Suppressor macrophage (primary cell): Measurements from ENCODE around the gene STXBP5L.
"Not testable (repeated sequence)": the region's sequence is repeated elsewhere in the genome, so short reads cannot be mapped to it uniquely, and the experiment has no call there.

ENCODE experiments used
- DNase-seq, 4 experiments: peaks; one replicate each; pipeline ENCODE4 v3.0.0-alpha.2; 2020 to 2022

Gene STXBP5L

DNA sequence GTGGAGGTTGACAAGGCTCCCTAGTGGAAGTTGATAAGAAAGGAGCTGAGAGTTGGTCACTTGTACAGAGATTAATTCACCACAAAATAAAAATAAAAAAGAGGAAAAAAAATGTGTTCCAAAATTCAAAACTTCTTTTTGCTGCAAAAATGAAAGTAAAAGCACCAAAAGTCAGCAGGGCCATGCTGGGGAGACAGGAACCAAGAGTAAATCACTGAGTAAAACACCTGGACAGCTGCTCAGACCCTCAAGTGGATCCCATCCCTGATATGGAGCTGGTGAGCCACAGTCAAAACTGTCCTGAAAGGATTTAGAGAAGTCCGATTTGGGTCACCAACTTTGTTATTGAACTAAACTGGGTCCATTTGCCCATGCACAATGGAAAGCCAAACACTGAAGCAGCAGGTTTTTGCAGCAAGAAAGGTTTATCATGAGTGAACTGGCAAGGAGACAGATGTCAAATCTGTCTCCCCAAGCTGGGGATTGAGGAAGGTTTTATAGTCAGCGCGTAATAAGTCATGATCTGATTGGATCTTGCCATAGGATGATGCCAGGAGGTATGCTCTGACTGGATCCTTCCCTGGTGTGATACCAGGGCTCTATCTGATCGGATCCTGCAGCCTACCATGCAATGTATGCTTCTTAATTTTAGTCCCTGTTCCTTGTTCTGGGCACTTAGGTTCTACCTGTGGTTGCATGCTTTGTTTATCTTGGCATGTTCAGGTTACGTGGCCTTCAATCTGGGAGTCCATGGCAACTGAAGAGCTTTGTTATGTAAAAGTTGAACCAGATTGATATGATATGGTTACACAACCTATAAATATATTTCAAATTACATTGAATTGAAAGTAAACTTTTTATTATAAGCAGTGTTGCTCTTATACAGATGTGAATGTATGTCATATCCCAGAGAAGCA lies 324.6 kb downstream of the STXBP5L start:
- DNase-seq, result no peak

DNA sequence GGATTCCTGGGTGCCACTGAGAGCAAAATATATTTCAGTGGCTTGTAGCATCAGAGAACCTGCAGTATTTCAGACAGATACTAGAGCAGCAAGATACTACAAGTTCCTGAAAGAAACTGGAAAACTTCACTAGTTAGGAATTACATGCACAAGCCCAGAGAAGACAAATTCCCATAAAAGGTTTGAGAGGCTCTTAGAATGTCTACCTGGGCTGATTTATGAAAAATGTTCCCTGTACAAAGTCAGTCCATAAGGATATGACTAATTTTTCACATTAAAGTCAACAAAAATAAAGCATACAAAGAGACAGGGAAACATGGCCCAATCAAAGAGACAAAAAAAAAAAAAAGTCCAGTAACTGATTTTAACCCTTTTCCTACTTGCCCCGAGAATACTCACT lies 335.2 kb downstream of the STXBP5L start:
- no peak for DNase-seq

DNA sequence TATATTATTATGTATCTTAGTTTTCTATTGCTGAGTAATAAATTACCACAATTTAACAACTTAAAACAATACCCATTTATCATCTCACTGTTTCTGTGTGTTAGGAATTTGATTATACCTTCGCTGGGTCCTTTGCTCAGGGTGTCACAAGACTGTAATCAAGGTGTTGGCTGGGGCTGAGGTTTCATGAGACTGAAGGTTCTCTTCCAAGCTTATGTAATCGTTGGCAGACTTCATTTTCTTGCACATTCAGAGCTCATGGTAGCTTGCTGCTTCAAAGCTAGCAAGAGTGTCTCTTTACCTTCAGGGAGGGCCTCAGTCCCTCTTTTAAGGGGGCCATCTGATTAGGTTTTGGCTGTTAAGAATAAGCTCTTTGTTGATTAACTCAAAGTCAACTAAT lies 344.7 kb downstream of the STXBP5L start:
- no peak for DNase-seq

DNA sequence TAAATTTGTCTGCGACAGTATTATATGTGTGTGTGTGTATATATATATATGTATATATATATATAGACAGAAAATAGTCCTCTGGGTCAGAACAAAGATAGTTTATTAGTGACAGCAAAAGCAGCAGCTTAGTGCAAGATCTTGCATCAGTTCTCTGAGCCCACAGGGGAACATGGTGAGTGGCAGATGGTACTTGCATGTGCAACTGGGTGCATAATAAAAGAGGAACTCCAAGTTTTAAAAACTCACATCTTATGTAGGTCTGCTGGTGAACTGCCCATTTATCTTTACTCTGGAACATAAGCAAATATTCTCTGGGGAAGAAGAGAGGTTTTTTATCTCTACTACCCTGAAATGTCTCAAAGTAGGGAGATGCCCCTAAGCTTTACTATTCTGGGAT lies 361.4 kb downstream of the STXBP5L start:
- DNase-seq, result no peak

DNA sequence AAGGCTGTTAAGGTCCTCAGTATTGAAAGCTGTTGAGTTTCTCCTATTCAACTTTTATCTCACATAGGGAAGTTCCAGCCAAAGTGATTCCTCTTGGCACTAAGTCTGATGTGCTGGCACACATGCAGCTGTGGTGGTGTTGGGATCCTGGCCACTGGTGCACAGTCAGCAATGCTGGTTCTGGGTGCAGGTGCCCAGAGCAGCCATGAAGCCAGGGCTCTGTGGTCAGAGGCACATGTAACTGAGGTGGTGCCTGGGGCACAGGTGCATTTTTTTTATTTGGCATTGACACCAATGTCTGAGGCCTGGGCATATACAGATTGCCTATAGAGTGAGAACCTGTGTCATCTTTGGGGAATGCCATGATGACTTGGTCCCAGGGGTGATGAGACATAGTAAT lies 366.4 kb downstream of the STXBP5L start:
- no peak for DNase-seq

DNA sequence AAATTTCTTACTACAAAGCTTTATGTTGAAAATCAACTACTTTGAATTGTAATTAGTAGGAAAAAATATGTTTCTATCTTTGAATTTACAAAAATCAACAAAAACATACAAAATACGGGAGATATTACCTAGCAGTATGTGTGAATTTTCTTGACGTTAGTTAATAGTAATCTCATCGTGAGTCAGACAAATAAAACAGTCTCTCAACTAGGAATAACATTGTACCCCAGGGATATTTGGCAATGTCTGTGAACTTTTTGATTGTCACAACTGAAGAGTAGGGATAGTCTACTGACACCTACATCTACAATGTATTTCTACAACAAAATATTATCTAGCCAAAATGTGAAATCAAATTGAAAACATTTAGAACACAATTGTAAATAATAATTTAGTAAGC lies 387.4 kb downstream of the STXBP5L start:
- no peak for DNase-seq

DNA sequence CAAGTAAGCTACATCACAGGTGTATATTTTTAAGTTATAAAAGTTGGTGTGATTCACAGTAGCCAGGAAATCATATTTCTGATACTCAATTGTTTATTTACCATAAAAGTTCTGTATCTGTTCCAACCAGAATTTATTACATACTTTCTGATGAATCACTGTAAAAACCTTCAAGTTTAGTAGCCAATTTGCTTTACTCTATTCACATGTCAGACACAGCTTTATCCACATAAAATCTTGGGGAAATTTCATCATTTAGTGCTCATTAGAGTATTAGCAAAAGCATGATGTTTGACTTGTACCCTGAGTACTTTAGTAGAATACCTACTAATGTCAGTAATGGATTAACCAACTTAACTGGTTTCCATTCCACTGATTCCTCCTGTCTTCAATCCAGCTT lies 388.0 kb downstream of the STXBP5L start:
- no peak for DNase-seq

DNA sequence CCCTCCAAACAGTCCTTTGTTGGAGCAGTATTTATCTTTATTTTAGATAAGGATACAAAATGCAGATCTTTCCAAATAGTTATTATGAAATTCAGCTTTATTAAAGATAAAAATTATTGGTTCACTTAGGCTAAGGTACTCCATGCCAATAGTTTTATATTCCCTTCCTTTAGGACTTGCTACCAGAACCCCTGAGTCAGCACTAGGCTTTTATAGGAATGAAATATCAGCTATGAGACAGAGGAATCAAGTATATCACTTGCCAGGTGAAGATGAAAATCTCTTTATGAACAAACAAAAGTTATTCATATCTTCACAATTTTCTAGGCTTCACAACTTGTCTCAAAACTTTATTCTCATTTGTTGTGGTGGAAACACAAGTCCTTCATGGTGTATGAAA lies 416.3 kb downstream of the STXBP5L start:
- no peak for DNase-seq

DNA sequence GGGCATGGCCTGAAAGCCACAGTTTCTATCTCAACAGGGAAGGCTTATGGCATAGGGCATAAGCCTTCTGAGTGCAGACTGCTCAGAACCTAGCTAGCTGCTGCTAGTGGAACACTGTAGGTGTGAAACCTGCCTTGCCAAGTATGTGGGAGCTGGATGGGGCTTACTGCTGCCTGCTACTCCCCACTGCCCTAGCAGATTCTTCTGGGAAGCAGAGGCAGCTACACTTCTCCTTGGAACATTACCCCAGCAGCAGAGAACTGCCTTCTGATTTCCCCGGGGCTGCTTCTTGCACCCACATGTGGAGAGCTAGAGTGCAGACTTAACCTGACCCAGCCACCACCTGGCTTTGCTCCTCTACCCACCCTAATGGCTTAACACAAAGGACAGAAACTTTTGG lies 422.1 kb downstream of the STXBP5L start:
- no peak for DNase-seq

DNA sequence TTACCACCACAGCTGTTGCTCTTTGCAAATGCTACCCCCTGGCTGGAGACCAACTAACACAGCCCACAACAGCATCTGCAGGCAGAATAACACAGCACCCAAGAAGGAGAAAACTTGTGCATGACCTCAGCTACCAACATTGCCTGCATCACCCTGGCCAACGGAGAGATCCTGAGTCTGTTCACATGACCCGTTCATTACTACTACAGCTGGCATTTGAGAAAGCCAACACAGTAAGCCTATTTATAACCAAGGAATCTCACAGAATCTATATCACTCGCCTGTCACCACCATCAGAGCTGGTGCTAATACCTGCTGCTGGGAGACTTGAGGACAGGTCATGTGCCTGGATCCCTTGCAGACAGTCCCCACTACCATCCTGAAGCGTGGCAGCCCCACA lies 422.6 kb downstream of the STXBP5L start:
- DNase-seq, result no peak

DNA sequence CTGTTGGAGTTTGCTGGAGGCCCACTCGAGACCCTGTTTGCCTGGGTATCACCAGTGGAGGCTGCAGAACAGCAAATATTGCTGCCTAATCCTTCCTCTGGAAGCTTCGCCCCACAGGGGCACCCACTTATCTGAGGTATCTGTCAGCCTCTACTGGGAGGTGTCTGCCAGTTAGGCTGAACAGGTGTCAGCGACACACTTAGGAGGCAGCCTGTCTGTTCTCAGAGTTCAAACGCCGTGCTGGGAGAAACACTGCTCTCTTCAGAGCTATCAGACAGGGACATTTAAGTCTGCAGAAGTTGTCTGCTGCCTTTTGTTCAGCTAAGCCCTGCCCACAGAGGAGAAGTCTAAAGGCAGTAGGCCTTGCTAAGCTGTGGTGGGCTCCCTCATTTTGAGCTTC lies 448.0 kb downstream of the STXBP5L start:
- DNase-seq, result not testable (repeated sequence)

DNA sequence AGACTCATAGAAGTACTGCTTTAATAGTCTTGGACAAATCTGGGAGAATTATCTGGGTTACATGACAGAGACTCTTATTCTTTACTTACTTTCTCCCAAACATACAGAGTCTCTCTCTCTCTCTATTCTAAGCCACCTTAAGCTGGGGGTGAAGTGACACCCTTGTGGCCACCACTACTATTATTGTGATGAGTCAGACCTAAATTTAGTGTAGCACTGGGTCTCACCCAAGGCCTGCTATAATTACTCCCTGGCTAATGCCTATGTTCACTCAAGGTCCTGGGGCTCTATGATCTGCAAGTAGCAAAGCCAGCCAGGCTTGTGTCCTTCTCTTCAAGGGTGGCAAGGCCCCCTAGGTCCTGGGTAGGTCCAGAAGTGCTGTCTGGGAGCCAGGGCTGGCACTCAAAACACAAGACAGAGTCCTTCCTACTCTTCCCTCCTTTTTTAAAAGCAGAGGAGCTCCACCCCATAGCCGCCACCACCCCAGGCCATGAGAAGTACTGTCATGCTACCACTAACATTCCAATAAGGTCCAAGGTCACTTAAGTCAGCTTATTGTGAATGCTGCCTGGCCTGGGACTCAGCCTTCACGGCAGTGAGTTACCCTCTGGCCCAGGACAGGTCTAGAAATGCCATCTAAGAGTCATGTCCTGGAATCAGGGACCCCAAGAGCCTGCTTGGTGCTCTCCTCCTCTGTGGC lies 454.2 kb downstream of the STXBP5L start:
- DNase-seq, result no peak

DNA sequence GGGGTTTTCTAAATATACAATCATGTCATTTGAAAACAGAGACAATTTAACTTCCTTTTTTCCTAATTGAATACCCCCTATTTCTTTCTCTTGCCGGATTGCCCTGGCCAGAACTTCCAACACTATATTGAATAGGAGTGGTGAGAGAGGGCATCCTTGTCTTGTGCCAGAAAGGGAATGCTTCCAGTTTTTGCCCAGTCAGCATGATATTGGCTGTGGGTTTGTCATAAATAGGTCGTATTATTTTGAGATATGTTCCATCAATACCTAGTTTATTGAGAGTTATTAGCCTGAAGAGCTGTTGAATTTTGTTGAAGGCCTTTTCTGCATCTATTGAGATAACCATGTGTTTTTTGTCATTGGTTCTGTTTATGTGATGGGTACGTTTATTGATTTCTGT lies 480.3 kb downstream of the STXBP5L start:
- DNase-seq, result not testable (repeated sequence)

DNA sequence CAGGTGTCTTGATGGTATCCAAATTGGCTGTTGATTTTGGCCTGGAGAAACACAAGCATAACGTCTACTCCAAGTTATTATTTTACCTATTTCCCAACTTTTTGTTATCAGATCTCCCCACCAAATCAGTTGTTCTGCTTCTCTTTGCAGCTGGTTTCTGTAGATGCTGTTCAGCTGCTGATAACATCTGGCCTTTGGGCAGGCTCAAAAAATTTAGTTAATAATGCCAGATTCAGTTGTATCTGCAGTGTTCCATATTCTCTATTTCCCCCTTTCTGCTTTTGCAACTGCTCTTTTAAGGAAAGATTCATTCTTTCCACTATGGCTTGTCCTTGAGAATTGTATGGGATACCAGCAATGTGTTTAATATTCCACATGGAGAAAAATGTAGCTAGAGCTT lies 488.0 kb downstream of the STXBP5L start:
- DNase-seq, result not testable (repeated sequence)

DNA sequence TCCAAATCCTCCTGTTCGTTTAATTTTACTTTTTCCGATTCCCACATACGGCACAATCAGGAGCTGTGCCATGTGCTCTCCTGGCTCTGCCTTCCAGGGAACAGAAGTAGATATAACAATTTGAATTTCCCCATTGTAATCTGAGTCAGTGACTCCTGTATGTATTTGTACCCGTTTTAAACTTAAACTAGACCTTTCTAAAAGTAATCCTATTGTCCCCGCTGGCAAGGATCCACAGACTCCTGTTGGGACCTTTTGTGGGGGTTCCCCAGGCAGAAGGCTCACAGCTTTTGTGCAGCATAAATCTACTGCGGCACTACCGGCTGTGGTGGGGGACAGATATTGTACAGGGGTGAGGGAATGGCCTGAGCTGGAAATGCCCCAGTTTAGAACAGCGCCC lies 490.0 kb downstream of the STXBP5L start:
- not testable (repeated sequence) for DNase-seq

DNA sequence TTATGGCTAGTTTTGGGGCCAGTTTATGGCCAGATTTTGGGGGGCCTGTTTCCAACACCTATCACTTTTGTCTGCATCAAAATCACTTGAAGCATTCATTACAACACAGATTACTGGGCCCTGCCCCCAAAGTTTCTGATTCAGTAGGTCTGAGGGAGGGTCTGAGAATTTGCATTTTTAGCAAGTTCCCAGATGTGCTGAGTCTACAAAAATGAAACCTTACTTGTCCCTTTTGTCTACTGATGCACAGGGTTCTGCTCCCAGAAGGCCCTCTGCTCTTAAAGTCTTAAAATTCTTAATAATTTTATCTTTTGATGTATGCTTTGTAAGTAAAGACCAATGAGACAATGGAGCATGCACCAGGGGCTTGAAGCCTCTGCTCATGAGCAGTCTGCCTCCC lies 491.8 kb downstream of the STXBP5L start:
- no peak for DNase-seq

DNA sequence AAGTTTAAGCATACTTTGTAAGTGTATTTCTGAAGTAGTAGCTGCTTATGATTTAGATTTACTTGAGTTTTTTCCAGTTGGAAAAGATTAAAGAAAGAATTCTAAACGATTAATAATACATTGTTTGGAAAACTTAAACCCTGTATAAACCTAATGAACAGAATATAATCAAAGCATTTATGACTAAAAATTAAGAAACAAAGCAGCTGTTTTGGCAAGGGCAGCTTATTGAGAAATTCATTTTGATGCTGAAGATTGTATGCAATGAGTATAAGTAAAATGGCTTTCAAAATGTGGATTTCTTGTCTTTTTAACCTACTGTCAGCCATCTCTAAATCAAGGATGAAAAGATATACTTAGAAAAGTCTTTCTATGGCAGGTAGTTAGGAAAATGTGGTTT lies 497.6 kb downstream of the STXBP5L start:
- DNase-seq, result no peak

DNA sequence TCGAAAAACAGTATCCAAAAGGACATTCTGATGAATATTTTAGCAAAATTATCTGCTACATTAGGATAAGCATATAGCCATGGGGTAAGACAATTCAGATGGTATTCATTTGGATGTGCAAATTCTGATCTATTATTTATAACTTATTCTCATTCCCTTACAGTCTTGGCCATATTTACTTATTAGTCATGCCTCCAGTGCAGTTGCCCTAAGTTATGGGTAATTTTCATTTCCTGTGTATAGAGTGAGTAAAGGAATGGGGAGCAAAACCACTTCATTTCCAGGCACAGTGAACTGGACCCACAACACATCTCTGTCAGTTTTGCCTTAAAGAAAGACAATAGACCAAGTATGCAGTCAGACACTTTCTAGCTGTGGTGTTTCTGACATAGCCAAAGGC lies 503.5 kb downstream of the STXBP5L start:
- DNase-seq, result no peak

DNA sequence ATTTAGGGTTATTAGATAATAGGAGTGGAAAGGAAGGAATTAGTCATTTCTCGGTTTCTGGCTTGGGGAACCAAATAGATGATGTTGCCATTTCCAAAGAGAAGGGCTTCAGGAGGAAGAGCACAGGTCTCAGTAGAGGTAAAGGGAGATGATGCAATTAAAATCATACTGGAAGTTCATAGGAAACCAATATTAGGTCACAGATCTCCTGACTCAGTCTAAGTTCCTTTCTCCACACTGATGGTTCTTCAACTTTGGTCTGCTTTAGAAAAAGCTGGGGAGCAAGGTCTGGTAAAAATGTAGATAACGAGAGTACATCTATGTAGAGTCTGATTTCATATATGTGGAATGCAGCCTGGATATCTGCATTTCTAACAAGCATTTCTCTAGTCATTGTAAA lies 506.9 kb downstream of the STXBP5L start:
- DNase-seq, result peak in 2 of 4 experiments; percentile 3 to 4

DNA sequence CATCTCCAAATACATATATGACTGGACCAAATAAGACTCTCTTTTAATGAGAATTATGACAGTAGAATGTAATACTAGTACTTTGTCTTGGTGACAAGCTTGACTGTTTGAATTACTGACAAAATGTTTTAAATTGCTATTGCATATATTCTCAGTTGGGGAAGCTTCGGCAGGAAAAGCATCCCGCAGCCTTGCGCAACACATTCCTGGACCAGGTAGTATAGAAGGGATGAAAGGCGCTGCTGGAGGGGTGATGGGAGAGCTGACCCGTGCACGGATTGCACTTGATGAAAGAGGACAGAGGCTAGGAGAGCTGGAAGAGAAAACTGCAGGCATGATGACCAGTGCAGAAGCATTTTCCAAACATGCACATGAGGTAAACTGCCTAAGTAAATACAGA lies 510.2 kb downstream of the STXBP5L start:
- DNase-seq, result no peak

DNA sequence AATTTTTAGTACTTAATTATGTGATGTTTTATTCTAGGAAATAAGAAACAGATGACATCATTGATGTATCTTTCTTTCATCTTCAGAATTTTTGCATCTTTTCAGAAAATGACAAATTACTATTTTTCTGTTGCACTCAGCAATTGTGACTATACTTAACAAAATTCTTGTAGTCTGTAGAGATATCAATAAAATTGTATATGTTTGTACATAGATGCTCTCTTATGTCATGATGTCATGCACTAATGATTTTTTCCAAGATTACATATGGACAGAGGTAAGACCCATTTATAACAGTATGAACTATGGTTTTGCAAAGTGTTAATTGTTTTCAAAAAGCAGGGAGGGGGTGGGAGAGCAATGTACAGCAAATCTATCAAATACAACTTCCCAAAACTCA lies 516.5 kb downstream of the STXBP5L start:
- no peak for DNase-seq

DNA sequence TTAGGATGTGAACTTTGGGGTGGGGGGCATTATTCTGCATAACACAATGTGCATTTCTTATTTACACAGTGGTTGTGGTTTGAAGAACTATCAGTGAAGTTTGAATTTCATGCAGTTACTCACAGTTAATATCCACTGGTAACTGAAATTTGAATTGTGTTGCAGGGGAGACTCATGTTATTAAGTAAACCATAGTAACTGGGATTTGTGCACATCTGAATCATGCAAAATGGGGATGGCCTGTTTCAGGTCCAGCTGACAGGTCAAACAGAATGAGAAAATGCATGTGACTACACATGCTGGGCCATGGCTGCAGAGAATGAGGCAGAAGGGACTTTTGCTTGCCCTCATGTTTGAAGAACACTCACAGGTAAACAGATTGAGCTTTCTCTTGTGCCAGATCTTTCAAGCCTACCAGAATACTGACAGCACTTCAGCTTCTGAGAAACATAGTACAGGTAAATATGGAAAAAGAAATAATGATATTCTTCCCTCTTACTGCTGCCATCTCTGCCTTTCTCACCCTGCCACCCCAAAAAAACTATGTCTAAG lies 522.7 kb downstream of the STXBP5L start:
- no peak for DNase-seq

DNA sequence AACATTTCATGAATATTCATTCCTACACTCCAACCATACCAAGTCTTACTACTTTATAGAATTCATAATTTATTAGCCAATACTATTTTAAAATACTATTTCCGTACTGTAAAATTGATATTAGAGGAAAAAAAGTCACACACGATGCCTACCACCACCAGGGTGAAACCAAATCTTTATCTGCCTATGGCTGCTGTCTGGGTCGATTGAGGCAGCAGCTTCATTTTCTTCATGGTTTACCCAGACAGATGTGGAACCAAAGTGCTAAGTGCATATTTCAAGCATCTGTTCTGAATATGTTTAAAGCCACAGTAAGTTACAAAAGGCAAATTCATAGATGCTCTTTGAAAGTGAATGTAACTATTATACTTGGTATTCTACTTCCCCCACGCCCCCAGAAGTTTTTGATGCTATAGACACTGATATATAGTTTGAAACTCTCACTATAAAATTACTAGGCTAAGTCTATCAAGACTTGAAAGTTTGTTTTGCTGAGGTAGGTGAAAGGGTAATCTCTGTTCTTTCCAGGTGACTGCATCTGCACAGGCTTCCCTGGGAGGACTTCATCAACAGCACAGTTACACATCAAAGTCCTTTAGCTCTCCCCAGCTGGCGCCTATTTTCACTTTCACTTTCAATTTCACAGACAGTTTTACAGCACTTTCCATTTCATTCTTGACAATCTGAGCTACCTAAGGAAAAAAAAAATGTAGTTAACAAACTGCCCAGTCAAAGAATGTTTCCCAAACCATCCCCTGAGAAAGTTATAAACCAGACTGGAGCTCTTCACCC lies 523.9 kb downstream of the STXBP5L start:
- peak; percentile 11 to 47 (median 22) for DNase-seq
